HG02759 (cell line): ENCODE results near the gene BDNF.
"Not testable (repeated sequence)": the region's sequence is repeated elsewhere in the genome, so short reads cannot be mapped to it uniquely, and the experiment has no call there.

Experiments used
- ATAC-seq: cut with Tn5 transposase; IDR thresholded peaks from one replicate; pipeline ENCODE4 v1.9.1; 2021; ENCODE audit warnings: mild to moderate bottlenecking, moderate library complexity; ENCODE audit not compliant: unreplicated experiment

BDNF gene

GRCh38 chr11:27672836-27673464 lies 27.3 kb downstream of the BDNF start:
- no peak for ATAC-seq

GRCh38 chr11:27665508-27666101 lies 34.6 kb downstream of the BDNF start:
- ATAC-seq = not testable (repeated sequence)

GRCh38 chr11:27663326-27663725 lies 36.9 kb downstream of the BDNF start:
- ATAC-seq = no peak

GRCh38 chr11:27660171-27660570 lies 40.1 kb downstream of the BDNF start:
- ATAC-seq = no peak

GRCh38 chr11:27658535-27659236 lies 41.6 kb downstream of the BDNF start:
- no peak for ATAC-seq

GRCh38 chr11:27656806-27657483 lies 43.3 kb downstream of the BDNF start:
- no peak for ATAC-seq

- no peak for ATAC-seq
These were observed 43.9 kb downstream of the BDNF start for GRCh38 chr11:27656320-27656719.

GRCh38 chr11:27653990-27654758 lies 46.1 kb downstream of the BDNF start:
- ATAC-seq = no peak

GRCh38 chr11:27651711-27652110 lies 48.5 kb downstream of the BDNF start:
- ATAC-seq = no peak

- no peak for ATAC-seq
These were observed 49.3 kb downstream of the BDNF start for GRCh38 chr11:27650988-27651387.

GRCh38 chr11:27649800-27650199 lies 50.5 kb downstream of the BDNF start:
- ATAC-seq = no peak

GRCh38 chr11:27648840-27649239 lies 51.4 kb downstream of the BDNF start:
- no peak for ATAC-seq

- ATAC-seq = no peak
These were observed 54.0 kb downstream of the BDNF start for GRCh38 chr11:27646051-27646818.

GRCh38 chr11:27642954-27643353 lies 57.3 kb downstream of the BDNF start:
- no peak for ATAC-seq

- ATAC-seq = no peak
These were observed 59.3 kb downstream of the BDNF start for GRCh38 chr11:27640954-27641353.

GRCh38 chr11:27635567-27636037 lies 64.7 kb downstream of the BDNF start:
- no peak for ATAC-seq

GRCh38 chr11:27634776-27635175 lies 65.5 kb downstream of the BDNF start:
- not testable (repeated sequence) for ATAC-seq

GRCh38 chr11:27634282-27634681 lies 66.0 kb downstream of the BDNF start:
- not testable (repeated sequence) for ATAC-seq

- not testable (repeated sequence) for ATAC-seq
These were observed 71.2 kb downstream of the BDNF start for GRCh38 chr11:27629023-27629422.

- no peak for ATAC-seq
These were observed 72.3 kb downstream of the BDNF start for GRCh38 chr11:27627979-27628378.
